GOT3 (cell line): ENCODE data around the gene GANC.

ENCODE experiments used
- DNase-seq: peaks from one replicate; lab custom pipeline; 2025; ENCODE audit warnings: mixed read lengths; lab: John Stamatoyannopoulos, UW

The GANC gene

GRCh38 chr15:42348083-42348482 lies 75.1 kb downstream of the GANC start:
- DNase-seq, result no peak

- DNase-seq, result no peak
Observed at GRCh38 chr15:42349186-42349585, 76.2 kb downstream of the GANC start.

DNA sequence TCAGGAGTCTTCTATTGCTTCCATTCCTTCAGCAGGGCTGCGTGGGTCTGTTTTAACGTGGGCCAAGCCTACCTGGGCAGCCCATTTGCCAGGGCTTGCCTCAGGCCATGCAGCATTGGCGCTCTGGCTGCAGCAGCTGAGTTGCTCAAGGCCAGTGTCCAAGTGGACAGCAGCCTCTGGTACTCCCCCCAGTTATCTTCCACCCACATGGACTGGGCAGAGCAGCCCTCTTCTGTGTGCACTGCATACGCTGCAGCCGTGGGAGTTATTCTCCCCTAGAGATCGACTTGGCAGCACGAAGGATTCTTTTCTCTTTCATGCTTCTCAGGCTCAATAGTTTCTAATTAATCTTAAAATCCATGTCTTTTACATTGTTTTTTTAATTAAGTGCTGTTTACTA lies 79.4 kb downstream of the GANC start:
- DNase-seq, result no peak

DNA sequence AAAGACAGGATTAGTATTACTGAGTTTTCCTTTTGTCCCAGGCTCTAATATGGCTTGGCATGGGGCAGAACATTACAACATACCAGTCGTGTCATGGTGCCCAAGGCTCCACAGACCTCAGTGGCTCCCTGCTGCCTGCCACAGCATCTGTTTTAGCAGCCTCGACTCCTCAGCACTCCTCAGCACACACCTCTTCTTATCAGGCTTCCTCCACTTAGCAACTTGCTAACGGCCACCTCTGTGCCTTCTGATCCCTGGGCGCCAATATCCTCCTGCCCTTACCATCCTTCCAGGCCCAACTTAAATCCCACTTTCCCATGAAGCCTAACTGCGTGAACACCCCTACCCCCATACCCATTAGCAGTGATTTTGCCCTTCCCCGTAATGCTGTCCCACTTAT lies 80.1 kb downstream of the GANC start:
- no peak for DNase-seq

- no peak for DNase-seq
Observed at GRCh38 chr15:42354824-42355223, 81.8 kb downstream of the GANC start.

DNA sequence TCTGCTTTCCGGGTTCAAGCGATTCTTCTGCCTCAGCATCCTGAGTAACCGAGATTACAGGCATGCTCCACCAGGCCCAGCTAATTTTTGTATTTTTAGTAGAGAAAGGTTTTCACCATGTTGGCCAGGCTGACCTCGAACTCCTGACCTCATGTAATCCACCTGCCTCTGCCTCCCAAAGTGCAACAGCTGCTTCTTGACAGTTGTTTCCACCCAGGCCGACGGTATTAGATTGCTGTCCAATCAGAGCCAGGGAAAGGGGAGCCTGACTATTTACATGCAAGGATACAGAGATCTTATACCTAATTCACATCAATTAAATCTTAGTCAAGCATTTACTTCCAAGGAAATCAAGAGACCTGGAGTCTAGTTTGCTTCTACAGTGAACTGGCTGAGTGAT lies 82.3 kb downstream of the GANC start:
- no peak for DNase-seq

DNA sequence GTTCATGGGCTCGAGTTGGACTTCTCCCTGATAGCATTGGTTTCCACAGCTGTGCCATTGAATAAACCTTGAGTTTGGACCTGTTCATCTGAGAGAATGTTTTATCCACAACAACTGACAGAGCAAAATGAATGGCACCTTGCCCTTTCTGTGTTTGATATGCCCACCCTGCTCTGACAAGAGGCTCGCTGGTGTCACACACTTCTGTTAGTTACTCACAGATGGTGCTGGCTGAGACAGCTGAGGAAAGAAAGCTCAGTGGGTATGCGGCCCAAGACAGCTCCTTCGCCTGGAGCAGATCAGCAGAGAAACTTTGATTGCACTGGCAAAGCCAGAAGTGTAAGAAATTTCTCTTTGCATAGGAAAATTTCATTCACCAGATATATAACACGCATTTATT lies 83.8 kb downstream of the GANC start:
- no peak for DNase-seq

GRCh38 chr15:42358141-42358540 lies 85.1 kb downstream of the GANC start:
- no peak for DNase-seq

DNA sequence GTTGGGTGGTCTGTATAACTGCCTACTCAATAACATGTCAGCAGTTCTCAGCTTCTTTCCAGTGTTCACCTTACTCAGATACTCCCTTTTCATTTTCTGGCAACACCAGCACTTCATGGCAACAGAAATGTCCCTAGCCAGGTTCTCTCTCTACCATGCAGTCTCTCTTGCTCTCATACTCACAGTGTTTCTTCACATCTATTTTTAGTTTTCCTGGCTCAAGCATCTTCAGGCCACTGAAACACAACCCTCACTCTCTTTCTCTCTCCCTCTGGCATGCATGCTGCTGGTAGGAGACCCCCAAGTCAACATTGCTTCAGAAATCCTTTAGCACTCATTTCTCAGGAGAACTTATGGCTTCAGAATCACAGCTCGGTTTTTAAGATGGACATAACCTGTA lies 86.2 kb downstream of the GANC start, which contains the start of gene CAPN3:
TSS of gene CAPN3 (plus strand) at position 253 of the 400 bp plus-strand sequence. CDS start 305 bp downstream, outside the sequence.
- no peak for DNase-seq

DNA sequence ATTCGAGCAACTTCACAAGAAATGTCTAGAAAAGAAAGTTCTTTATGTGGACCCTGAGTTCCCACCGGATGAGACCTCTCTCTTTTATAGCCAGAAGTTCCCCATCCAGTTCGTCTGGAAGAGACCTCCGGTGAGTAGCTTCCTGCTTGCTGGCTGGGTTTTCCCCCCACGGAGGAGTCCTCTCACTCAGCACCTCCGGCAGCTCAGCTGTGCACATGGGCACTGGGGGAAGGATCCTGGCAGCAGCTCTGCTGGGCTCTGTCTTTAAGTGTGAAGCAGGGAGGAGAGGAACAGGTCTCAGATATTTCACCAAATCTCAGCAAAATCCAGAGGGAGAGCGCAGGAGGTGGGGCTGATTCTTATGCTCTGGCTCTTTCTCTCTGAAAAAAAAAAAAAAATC lies 87.0 kb downstream of the GANC start:
- no peak for DNase-seq

GRCh38 chr15:42360535-42361112 lies 87.6 kb downstream of the GANC start:
- DNase-seq, result no peak

GRCh38 chr15:42363487-42363886 lies 90.5 kb downstream of the GANC start:
- no peak for DNase-seq

GRCh38 chr15:42363942-42364341 lies 90.9 kb downstream of the GANC start:
- no peak for DNase-seq

DNA sequence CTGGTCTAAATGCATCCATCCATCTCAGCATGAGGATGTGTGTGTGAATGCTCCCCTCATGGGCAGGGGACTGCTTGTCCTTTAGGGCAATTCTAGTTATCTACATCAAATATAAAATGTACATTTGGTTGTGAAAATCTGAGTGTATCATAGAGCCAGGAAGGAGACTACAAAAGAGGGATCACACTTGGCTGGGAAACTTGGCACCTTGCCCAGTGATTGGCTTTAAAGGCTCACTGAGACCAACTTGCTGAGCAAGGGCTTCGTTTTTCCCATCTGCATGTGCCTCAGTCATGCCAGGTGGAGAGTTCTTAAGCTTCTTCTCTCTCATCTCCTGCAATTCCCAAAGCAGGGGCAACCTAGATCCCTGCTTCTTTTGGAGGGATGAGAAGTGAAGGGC lies 91.5 kb downstream of the GANC start:
- no peak for DNase-seq

DNA sequence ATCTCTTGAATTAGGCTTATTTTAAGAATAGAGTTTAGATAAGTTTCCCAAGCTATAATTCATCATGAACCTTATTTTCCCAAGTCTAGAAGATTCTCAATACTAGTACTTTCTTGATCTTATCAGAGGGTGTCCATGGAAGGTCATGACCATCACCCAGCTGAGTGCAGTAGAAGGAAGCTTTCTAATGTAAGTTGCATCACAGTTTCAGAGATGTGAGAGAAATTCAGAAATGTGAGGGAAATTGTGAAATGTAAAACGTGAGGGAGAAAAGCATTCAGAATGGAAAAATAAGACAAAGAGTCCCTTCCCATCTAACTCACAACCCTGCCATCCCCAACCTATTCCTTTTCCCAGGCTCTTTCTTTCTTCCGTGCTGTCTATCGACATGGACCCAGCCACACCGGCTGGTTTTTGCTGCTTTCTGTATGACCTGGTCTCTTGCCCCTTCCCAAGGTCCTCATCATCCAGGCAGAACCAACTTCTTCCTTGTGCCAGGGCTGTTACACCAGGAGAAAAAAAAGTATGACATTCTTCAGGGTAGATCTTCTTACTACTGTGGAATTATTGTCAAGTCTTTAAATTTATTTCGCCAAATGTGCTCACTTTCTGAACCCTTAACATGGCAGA lies 93.0 kb downstream of the GANC start:
- no peak for DNase-seq

- no peak for DNase-seq
Observed at GRCh38 chr15:42367041-42367440, 94.0 kb downstream of the GANC start.

- no peak for DNase-seq
Observed at GRCh38 chr15:42368096-42368495, 95.1 kb downstream of the GANC start.

- no peak for DNase-seq
Observed at GRCh38 chr15:42371096-42371495, 98.1 kb downstream of the GANC start.

DNA sequence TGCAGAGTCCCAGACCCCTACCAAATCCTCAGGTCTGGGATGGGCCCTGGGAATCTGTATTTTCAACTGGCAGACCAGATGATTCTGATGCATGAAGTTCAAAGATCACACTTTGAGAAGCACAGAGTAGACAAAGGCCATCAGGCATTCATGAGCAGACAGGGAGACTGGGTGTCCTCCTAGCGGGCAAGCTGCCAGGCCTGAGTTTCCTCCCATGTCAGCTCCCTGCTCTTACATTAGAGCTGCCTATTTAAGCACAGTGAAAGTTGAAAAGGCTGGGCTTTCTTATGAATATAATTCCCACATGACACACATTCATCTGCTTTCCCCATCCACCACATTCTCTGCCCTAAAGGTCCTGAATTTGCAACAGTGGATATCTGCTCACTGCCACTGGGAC lies 100.3 kb downstream of the GANC start:
- no peak for DNase-seq

DNA sequence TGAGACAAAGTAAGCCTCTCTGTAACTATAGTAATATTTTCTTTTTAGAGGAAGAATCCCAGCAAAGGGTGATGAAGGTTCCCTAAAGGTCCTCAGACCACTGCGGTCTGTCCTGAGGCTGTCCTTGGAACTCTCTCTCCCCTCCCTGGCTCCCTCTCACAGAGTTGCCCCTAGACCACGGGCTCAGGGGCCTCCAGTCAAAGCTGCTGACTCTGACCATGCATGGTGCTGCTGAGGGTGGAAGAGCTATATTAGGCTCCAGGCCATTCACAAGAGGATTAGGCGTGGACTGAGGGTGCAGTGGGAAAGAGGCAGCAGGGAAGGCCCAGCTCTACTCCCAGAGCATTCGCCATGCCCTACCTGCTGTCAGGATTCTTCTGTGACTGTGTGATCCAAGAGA lies 100.9 kb downstream of the GANC start:
- DNase-seq, result no peak

- no peak for DNase-seq
Observed at GRCh38 chr15:42374810-42375209, 101.8 kb downstream of the GANC start.

GRCh38 chr15:42375252-42375651 lies 102.3 kb downstream of the GANC start:
- DNase-seq, result no peak

- DNase-seq, result no peak
Observed at GRCh38 chr15:42375941-42376340, 102.9 kb downstream of the GANC start.

- no peak for DNase-seq
Observed at GRCh38 chr15:42378011-42378410, 105.0 kb downstream of the GANC start.
